ENCODE results near the gene LLPH.

Gene LLPH

DNA sequence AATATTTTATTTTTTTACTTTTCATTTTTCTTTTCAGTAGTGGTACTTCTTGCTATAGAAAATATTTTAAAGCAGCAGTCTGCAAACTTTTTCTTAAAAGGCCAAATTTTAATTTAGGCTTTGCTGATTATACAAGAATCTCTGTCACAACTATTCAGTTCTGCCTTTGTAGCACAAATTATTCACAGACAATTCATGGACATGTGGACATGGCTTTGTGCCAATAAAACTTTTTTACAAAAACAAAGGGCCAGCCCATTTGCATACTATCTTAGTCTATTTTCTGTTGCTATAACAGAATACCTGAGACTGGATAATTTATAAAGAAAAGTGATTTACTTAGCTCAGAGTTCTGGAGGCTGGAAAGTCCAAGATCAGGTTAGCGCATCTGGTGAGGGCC is 17.1 kb downstream of the LLPH start:
- Histone ChIP-seq H3K27me3 (ENCODE audit: low read length) (no peaks in the 10 kb centered on the region), H3K9ac (ENCODE audit: low read length) (no peak overlapping the region), H3K4me2 (ENCODE audit: low read depth, low read length, poor library complexity, severe bottlenecking) (no peak overlapping the region), H3K9me2 (replicated peaks; ENCODE audit: insufficient read depth, low read length) (no peaks in the 10 kb centered on the region), H3F3A (ENCODE audit: insufficient read depth) (no peaks in the 10 kb centered on the region), H3K27ac (ENCODE audit: low read depth, low read length) (no peak overlapping the region), H3K4me3 (ENCODE audit: insufficient read depth, low read length, poor library complexity, severe bottlenecking) (no peak overlapping the region), H2AFZ (ENCODE audit: low read depth, low read length, severe bottlenecking) (no peak overlapping the region), H3K36me3 (ENCODE audit: low read length) (no peaks in the 10 kb centered on the region), H4K20me1 (ENCODE audit: low read depth, low read length) (no peaks in the 10 kb centered on the region), H3K9me3 (ENCODE audit: insufficient read depth, low read length) (no peaks in the 10 kb centered on the region), H3K79me2 (ENCODE audit: insufficient read depth, low read length) (no peaks in the 10 kb centered on the region)
- TF ChIP-seq, protein P1, sequence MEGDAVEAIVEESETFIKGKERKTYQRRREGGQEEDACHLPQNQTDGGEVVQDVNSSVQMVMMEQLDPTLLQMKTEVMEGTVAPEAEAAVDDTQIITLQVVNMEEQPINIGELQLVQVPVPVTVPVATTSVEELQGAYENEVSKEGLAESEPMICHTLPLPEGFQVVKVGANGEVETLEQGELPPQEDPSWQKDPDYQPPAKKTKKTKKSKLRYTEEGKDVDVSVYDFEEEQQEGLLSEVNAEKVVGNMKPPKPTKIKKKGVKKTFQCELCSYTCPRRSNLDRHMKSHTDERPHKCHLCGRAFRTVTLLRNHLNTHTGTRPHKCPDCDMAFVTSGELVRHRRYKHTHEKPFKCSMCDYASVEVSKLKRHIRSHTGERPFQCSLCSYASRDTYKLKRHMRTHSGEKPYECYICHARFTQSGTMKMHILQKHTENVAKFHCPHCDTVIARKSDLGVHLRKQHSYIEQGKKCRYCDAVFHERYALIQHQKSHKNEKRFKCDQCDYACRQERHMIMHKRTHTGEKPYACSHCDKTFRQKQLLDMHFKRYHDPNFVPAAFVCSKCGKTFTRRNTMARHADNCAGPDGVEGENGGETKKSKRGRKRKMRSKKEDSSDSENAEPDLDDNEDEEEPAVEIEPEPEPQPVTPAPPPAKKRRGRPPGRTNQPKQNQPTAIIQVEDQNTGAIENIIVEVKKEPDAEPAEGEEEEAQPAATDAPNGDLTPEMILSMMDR (IDR thresholded peaks at IDR 0.05; ENCODE audit: insufficient read depth, low read length, poor library complexity, severe bottlenecking) = no peak
- no peak for TF ChIP-seq EZH2phosphoT487 (conservative IDR thresholded peaks at IDR 0.05; ENCODE audit: low read length)

DNA sequence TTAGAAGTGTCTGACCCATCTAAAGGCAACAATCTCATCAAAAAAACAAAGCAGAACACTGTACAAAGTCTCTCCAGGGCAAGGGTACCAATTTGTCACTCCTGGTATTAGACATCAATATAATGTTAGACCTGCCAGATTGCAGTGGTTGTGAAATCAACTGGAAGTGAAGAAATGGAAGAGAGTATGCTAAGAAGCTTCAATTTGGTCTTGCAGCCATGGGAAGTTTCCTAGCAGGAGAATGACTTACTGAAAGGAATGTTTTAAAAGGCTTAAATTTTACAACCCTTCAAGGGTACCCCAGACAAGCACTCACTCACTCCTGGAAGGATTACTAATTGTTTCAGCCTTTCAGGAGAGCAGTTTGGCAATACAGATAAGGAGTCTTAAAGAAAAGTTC is 18.9 kb downstream of the LLPH start:
- Histone ChIP-seq H3K4me2 (ENCODE audit: low read depth, low read length, poor library complexity, severe bottlenecking) (no peak overlapping the region), H3K36me3 (ENCODE audit: low read length) (no peaks in the 10 kb centered on the region), H3K9me3 (ENCODE audit: insufficient read depth, low read length) (no peaks in the 10 kb centered on the region), H3K27ac (ENCODE audit: low read depth, low read length) (no peak overlapping the region), H3F3A (ENCODE audit: insufficient read depth) (no peaks in the 10 kb centered on the region), H3K79me2 (ENCODE audit: insufficient read depth, low read length) (no peaks in the 10 kb centered on the region), H3K27me3 (ENCODE audit: low read length) (no peaks in the 10 kb centered on the region), H3K4me3 (ENCODE audit: insufficient read depth, low read length, poor library complexity, severe bottlenecking) (no peak overlapping the region), H3K9me2 (replicated peaks; ENCODE audit: insufficient read depth, low read length) (no peaks in the 10 kb centered on the region), H3K9ac (ENCODE audit: low read length) (no peak overlapping the region), H2AFZ (ENCODE audit: low read depth, low read length, severe bottlenecking) (no peak overlapping the region), H4K20me1 (ENCODE audit: low read depth, low read length) (no peaks in the 10 kb centered on the region)
- TF ChIP-seq, protein P1 (IDR thresholded peaks at IDR 0.05; ENCODE audit: insufficient read depth, low read length, poor library complexity, severe bottlenecking) = no peak
- no peak for TF ChIP-seq EZH2phosphoT487 (conservative IDR thresholded peaks at IDR 0.05; ENCODE audit: low read length)

DNA sequence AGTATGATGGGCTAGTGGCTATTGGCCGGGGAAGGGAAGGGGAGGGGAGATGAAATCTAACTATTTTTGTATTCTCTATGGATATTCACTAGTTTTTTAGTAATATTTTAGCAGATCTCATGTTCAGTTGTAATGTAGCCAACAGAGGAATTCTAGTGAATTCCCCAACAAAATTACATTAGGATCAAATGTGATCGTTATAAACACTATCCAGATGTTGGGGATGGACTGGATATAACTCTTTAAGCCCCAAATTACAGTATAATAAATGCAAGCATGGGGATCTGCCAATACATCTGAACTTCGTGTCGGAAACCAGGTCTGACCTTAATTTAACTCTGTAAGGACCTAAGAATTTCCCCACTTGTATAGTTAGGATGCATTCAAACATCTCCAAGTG is 21.5 kb downstream of the LLPH start:
- no peaks in the 10 kb centered on the region for H3K9me2 ChIP-seq (replicated peaks; ENCODE audit: insufficient read depth, low read length)
- H3K79me2 ChIP-seq (ENCODE audit: insufficient read depth, low read length) = no peaks in the 10 kb centered on the region
- H3K9me3 ChIP-seq (ENCODE audit: insufficient read depth, low read length) = no peaks in the 10 kb centered on the region
- H4K20me1 ChIP-seq (ENCODE audit: low read depth, low read length) = no peaks in the 10 kb centered on the region
- H3K27ac ChIP-seq (ENCODE audit: low read depth, low read length) = no peak overlapping the region
- no peaks in the 10 kb centered on the region for H3F3A ChIP-seq (ENCODE audit: insufficient read depth)
- TF ChIP-seq EZH2phosphoT487 (conservative IDR thresholded peaks at IDR 0.05; ENCODE audit: low read length) = no peak
- TF ChIP-seq, protein P1 (IDR thresholded peaks at IDR 0.05; ENCODE audit: insufficient read depth, low read length, poor library complexity, severe bottlenecking) = no peak
- no peaks in the 10 kb centered on the region for H3K27me3 ChIP-seq (ENCODE audit: low read length)
- H3K4me2 ChIP-seq (ENCODE audit: low read depth, low read length, poor library complexity, severe bottlenecking) = no peak overlapping the region
- no peak overlapping the region for H3K4me3 ChIP-seq (ENCODE audit: insufficient read depth, low read length, poor library complexity, severe bottlenecking)
- no peaks in the 10 kb centered on the region for H3K36me3 ChIP-seq (ENCODE audit: low read length)
- no peak overlapping the region for H3K9ac ChIP-seq (ENCODE audit: low read length)
- no peak overlapping the region for H2AFZ ChIP-seq (ENCODE audit: low read depth, low read length, severe bottlenecking)

All from SU-DHL-6 (cell line).